ENCODE measurements around the gene SRPRB.

The SRPRB gene

DNA sequence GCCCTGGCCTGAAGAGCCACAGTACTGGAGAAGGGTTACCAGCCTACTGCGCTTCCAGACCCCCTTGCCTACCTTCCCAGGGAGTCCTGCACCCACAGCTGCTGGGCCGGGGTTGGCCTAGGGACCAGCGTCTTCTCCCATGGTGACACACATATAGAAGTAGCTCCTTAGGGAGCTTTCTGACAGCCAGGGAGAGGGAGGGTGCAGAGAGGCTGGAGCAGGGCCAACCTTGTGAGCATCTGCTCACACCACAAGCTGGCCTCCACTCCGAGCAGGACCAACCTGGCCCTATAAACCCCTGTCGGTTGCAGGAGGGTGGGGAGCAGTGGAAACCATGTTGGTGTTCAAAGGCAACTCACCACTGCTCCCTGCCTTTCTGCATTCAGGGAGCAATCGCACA lies 35.2 kb downstream of the SRPRB start:
- no peak for DNase-seq (ENCODE audit: low read depth)

DNA sequence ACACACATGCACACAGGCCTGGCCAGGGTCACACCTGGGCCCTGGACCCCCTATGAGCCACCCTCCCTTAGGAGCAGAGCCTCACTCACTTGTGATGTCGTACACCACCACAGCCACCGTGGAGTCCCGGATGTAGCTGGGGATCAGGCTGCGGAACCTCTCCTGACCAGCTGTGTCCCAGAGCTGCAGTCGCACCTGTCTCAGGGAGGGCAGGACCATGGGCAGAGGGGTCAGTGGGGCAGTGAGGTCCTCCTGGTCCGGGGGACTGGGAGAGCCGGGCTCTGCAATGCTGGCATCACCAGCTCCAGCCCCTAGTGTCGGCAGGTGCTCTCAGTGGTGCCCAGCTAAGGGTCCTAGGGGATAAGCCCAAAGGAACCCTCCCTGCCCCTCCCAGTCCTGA lies 35.6 kb downstream of the SRPRB start:
- no peak for DNase-seq (ENCODE audit: low read depth)

DNA sequence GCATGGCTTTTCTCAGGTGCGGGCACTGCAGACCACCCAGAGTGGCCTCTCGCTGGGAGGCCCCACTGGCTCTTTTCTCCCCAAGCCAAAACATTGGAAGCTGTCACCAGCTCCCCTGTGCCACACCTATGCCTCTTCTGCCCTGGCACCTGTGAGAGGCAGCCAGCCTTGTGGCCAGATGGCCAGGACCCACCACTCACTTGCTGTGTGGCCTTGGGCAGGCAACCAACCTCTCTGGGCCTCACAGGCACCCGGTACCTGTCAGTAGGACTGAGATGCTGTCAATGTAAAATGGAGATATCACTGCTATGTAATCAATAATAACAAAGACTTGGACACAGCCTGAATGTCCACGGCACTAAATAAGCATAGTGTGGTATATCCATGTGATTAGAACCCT lies 36.5 kb downstream of the SRPRB start:
- DNase-seq (ENCODE audit: low read depth): no peak

DNA sequence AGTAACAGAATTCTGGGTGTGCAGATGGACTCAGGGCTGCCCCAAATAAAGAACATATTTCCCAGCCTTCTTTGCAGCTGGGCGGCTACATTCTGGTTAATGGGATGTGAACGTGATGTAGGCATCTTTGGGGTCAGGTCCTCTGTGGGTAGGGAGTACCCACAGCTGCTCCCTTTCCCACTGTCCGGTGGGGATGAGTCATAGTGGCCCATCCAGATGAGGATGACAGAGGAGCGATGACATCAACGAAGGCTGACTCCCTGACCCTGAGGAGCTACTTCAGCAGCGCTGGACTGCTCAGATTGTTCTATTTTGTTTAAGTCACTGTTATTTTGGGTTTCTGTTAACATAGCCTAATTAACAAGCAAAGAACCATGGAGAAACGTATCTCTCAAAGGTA lies 38.0 kb downstream of the SRPRB start:
- no peak for DNase-seq (ENCODE audit: low read depth)

DNA sequence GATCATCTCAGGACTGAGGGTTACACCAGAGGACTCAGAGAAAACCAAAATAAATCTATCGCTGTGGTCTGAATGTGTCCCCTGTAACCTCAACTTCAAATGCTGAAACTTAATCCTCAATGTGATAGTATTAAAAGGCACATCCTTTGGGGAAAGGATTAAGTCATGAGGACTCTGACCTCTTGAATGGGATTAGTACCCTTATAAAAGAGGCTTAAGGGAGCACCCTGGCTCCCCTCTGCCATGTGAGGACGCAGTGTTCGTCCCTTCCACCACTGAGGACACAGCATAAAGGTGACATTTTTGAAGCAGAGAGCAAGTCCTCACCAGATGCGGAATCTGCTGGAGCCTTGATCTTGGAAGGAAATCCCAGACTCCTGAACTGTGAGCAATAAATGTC lies 39.5 kb downstream of the SRPRB start:
- DNase-seq (ENCODE audit: low read depth): no peak

DNA sequence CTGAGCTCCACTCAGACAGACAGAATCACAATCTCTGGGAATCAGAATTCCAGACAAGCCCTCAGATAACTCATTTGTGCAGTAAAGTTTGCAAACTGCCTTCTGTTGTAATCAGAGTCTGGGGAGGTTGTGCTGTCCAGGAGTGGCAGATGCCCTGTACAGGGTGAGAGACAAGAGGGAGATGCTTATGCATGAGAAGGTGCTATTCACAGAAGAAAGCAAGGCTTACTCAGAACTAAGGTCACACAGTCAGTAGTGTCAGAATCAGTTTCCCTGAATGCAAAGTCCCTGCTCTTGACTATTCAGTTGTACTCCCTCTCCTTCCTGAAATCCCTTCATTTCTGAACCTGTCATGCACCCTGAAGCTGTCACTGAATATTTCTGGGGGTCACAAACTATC lies 43.7 kb downstream of the SRPRB start:
- no peak for DNase-seq (ENCODE audit: low read depth)

DNA sequence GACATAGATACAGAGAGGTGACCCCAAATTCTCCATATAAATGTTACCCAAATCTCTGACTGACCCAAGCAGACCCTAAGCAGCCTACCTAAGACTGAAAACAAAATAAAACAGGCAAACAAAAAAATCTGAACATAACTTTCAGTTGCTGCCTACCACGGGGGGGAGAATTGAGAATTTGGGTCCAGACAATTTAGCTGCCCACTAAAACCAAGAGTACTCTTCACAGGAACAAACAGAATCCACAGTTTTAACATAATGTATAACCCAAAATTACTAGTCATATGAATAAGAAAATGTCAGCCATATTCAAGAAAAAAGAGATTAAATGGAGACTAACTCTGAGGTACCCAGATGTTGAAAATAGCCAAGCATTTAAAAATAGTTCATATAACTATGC lies 44.4 kb downstream of the SRPRB start:
- no peak for DNase-seq (ENCODE audit: low read depth)

DNA sequence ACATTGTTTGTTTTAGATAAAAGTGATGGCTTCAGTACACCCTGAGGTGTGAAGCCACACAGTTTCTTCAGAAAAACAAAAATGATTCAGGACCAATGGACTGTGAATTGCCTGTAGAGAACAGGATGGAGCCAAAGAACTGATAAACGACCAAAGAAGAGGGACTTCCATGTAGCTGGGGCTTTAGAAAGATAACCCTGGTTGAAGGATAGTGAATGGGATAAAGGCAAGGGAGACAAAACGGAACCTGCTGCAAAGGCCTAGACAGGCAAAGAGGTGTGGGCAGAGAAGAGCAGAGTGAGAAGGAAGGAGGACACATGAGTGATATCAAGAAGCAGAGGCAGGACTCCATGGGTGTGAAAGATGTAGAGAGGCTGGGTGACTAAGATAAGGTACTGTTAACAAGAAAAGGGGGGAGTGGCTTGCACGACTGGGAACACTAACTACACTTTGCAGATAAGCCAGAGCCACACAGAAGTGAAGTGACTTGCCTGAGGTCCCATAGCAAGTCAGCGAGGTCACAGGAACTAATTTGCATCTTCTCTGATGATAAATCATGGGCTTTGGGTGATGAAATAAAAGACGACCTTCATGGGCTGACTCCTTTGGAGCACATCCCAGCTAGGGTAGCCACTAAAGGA lies 45.8 kb downstream of the SRPRB start:
- no peak for DNase-seq (ENCODE audit: low read depth)

DNA sequence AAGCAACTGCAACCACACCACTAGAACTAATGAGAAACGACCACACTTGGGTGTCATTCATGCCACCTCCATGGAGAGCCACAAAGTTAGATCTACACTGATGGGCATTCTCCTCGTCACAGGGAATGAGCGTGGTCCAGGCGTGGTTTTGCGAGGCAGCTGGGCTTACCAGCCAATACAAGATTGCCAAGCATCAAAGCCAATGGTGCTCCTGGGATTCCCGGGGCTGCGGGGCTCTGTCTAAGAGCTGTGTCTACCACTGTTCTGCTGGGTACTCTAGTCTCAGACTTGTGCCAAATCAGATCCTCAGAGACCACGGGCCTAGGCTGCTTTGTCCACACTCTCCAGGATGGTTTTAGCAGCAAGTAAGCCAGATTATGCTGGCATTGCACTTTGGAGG lies 46.3 kb downstream of the SRPRB start:
- DNase-seq (ENCODE audit: low read depth): no peak

DNA sequence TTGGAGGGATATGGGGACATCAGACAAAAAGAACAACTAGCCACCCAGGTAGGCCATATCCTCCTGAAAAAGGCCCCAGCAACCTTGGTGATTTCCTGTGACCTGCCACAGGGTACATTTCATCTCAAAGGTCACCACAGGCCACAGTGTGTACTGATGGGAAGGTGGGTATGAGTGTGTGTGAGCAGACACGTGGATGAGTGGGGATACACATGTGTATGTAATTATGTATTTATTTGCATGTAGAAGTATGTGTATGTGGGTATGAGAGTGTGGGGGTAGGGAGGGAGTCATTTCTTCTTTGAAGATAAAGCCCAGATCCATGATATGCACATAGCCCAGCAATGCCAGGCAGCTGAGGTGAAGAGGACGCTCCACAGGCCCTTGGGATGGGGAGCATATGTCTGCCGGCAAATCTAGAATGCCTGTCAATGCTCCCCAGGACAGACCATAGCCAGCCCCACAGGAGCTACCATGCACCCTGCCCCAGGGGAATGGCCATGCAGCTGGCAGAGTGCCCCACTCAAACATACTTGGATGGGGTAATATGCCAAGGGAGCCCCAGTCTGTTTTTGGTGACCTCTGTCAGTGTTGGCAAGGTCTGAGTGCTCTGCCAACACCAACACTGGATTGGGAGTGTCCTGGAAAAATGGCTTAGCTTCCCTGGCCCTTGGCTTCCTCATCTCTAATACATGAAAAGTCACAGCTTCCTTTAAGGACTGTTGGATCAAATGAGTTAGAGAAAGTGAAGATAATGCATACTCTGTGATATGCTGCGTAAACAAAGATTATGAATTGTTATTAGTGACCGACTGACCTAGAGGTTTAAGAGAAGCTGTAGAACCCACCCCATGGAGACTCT lies 47.7 kb downstream of the SRPRB start:
- DNase-seq (ENCODE audit: low read depth): no peak

DNA sequence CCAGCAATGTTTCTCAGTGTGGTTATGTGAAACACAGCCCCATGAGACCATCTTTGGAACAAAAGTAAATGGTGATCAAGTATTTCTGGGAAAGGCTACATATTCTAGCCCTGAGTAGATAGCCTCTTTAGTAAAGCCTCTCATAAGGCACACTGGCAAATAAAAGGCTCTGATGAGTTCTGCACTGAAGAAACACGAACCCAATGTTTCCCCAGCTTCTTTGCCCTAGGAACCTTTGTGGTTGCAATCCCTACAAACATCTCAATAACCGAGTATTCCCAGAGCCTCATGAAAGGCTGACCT lies 48.3 kb downstream of the SRPRB start:
- no peak for DNase-seq (ENCODE audit: low read depth)

DNA sequence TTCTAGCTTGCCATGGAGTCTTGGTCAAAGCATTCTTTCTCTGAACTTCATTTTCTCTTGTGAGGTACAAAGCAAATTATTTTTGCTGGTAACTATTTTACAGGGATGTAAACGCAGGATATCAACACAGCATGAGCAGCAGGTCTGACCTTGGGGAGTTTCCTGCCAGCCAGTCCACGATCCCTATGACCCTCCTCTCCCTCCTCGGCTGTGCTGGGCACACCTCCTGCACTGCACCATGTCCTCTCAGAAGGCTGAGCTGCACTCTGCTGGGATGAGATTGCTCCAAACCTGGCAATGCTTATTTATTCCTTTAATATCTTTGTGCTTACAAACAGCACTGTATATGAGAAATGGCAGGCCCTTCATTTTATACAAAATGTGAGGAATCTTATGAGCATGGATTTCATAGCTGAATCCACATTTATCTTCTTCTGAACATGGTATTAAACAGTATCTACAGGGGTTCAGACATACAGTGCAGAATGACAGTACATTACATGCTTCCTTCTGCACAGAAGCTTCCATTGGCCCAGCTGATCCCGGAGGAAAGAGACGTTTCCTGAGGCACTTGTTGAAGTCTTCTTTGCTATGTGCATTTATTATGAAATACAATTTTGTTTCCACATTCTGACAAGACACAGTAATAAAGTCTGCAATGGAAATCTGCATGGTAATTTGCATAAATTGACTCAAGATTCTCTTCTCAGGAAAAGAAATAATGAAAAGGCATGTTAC lies 48.8 kb downstream of the SRPRB start:
- DNase-seq (ENCODE audit: low read depth): no peak

DNA sequence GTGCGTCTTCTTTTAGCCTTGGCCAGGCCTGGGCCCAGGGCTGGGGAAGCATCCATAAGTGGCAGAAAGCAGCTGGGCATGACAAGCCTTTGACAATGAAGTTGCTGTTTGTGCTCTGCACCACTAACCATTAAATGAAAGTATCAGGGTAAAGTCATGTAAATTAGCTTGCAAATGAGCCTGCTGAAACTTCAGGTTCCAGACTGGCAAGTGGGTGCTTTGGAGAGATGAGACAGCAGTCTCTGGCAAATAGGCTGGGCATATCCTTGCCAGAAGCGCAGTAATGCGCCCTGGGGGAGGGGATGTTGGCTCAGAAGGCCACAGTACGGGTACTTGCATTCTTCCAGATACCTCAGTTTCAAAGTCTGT lies 49.4 kb downstream of the SRPRB start:
- DNase-seq (ENCODE audit: low read depth): no peak

DNA sequence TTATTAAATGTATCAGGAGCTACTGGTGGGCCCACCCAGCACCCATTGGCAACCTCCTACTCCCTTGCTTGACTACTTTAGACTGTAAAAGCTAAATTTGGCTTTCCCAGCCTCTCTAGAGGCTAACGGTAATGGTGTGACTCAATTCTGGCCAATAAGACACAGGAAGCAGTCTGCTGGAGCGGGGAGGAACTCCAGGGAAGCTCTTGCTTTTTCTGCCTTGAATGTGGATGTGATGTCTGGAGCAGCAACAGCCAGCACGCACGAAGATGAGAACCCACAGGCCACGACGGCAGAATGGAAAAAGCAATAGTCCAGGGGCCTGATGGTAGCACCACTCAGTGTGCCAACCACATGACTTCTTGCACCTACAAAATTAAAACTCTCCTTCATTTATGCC lies 50.2 kb downstream of the SRPRB start:
- DNase-seq (ENCODE audit: low read depth): no peak

DNA sequence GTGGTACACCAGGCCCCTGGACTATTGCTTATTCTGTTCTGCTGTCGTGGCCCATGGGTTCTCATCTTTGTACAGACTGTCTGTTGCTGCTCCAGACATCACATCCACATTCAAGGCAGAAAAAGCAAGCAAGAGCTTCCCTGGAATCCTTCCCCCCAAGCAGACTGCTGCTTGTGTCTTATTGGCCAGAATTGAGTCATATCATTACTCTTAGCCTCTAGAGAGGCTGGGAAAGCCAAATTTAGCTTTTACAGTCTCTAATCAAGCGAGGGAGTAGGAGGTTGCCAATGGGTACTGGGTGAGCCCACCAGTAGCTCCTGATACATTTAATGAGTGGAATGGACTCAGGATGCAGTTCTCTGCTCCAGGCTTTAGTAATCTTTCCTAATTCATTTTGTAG lies 50.7 kb downstream of the SRPRB start:
- DNase-seq (ENCODE audit: low read depth): no peak

DNA sequence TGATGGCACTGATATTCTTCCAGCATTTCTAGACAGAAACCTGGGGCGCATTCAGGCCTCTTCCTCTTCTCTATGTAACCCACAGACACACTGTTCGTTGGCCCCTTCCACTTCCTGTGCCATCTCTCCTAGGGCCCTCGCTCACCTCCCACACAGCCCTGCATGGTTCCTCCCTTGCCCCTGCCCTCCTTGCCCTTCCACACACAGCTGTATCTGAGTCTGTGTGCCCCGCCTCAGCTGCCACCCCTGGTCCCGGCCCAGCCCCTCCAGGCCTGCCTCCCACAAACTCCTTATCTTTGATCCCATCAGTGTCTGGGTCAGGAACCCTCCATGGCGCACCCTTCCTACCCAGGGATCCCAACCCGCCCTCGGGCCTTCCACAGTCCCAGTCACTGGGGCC lies 52.2 kb downstream of the SRPRB start:
- DNase-seq (ENCODE audit: low read depth): no peak

DNA sequence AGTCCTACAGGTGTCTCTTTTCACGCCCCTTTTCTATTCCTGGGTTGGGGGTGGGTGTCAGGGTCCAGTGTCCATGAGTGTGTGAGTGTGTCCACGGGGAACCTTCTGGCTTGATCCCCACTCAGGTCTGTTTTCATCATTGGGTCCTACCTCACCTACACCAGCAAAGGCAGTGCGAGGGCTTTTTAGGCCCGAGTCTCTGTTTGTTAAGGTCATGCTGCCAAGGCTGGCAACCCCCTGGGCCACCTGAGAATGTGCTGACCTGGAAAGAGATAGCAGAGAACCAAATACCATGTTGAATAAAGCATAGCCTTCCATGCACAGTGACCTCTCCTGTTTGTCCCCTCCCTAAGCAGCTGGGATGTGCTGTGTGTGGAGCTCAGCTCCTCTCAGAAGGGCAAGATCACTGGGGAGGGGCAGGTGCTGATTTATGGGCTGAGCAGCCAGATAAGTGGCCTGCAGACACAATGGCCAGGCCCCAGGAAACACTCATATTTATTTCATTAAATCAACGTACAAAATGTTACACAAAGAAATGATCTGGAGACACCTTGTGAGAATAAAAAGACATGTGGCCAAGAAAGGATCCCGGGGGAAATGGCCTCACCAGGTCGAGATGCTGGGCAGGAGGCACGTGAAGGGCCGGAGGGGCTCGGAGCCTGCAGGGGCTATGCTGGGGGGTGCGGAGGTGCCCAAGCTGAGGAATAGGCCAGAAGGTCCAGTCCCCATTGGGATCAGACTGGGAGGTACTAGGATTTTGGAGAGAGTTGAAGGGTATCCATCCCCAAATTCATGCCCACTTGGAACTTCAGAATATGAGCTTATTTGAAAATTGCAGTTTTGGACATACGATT lies 54.0 kb downstream of the SRPRB start:
- no peak for DNase-seq (ENCODE audit: low read depth)

DNA sequence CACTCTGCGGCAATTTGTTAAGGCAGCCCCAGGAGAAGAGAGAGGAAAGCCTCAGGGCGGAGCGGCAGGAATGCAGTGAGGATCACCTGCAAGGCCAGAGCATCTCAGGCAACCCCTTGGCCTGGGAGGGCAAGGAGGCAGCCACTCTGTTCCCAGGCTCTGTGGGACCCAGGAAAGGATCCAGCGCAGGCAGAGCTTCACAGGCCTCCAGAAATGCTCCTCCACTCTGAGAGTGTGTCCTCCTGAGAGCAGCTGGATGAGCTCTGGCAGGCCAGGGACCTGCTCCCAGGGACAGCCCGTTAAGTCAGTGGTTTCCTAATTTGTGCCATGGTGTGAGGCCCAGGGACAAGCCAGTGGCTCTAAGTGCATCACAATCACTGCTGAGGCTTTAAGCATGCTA lies 54.9 kb downstream of the SRPRB start:
- DNase-seq (ENCODE audit: low read depth): no peak

DNA sequence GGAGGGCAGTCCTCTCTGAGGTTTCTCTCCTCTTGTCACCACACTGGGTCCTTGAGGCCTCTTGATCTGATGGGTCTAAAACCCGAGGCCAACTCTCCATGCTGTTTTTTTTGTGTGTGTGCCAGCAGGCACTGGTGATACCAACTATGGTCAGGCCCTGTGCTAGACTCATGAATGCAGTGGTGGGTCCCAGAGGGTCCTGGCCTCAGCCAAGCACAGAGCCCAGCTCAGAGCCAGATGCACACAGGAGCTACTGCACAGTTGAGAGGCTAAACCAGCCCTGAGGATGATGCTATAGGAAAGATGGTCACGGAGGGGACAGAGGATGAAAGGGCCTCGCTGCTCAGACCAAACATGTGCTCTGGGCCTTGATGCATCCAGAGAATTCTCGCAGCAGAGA lies 56.5 kb downstream of the SRPRB start:
- DNase-seq (ENCODE audit: low read depth): no peak

DNA sequence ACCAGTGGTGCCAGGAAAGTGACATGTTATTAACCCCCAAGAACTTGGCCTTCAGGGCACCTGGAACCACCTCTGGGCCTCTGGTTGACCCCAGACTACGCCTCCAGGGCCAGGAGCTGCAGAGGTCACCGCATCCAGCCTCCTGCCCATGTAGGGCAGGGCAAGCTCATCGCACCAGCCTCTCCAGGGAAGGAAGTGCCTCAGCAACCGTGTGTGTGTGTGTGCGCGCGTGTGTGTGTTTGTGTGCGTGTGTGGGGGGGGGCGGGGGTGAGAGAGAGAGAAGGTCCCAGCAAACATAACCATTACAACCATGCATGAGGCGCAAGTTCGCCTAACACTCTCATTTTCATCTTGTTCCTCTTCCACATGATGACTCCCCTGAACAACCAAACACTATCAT lies 58.3 kb downstream of the SRPRB start:
- DNase-seq (ENCODE audit: low read depth): no peak

DNA sequence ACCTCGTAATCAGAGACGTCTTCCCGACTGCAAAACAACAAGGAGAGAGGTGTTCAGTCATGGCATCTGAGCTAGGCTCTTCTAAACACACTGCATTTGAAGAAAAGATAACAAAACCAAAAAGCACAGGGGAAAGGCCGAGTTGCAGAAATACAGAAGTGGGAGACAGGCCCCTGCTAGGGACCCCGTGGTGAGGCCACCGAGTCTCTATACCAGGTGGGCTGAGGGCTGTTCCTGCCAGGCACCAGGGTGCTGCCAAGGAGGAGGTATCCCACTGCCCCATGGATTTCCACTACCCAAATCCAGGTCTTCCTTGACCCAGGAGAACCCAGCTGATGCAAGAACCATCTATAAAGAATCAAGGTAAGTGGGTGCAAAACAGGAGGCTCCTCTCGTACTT lies 59.0 kb downstream of the SRPRB start:
- no peak for DNase-seq (ENCODE audit: low read depth)

DNA sequence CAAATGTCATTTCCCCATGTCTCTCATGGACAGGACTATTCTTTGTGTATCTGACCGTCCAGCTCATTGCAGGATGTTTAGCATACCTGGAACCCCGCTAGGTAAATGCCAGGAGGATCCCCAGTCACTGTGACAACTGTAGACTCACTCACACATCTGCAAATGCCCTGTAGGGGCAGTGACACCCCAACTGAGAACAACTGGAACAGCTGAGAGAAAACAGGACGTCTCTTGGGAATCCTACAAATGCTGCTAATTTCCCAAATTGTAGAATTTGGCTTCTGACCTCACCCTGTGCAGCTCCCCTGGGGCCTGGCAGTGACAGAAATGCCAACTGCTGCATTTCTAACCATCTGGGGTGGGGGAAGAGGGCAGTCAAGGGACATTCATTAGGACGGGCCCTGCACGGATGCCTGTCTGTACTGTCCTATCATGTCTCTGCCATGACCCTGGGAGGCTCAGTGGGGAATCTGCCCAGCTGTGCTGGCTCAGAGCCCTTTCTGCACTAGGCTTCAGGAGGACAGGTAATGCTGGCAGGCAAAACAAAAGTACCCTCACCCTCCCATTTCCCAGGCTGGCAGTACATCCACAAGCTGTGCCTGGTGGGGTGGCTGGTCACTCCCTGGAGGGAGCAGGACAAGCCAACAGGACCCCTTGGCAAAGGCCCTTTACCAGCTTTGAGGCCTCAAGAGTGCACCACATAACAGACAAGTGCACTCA lies 59.7 kb downstream of the SRPRB start:
- no peak for DNase-seq (ENCODE audit: low read depth)

Measured in T follicular helper cell (primary cell).